GM12878 (cell line): Measurements from ENCODE around the gene GNAT1. TPM values are rescaled to one million over a fixed set of nuclear protein-coding genes. Genes with fewer than 3 reads are reported as not detected.

Source experiments
- ATAC-seq: fragments of 200-7000 bp; cut with Tn5 transposase; 3 replicates; pipeline ENCODE4 v1.9.1; 2020; ENCODE audit warnings: mild to moderate bottlenecking, moderate library complexity
- BruUV-seq: library from RNA; stranded (reverse); fragments of 400-500 nt; replicated peaks from 2 replicates; lab custom pipeline; 2021; lab: Mats Ljungman, UMichigan
- CTCF ChIA-PET: fragments of 300-600 bp; sonication (Branson Sonifier 250); formaldehyde crosslinking; extraction: SDS; loops from one replicate; lab custom pipeline; 2021; ENCODE audit warnings: inconsistent platforms; lab: Yijun Ruan, JAX
- POLR2A ChIA-PET: fragments of 350-600 bp; formaldehyde crosslinking; extraction: SDS; loops from one replicate; lab custom pipeline; 2021; ENCODE audit warnings: inconsistent platforms; lab: Charles Lee
- RAD21 ChIA-PET: fragments of 300-600 bp; sonication (Branson Sonifier 250); formaldehyde crosslinking; loops from one replicate; lab custom pipeline; 2023; ENCODE audit warnings: antibody characterized with exemption; ENCODE audit not compliant: unreplicated experiment; lab: Charles Lee
- SMC1A ChIA-PET: fragments of 300-600 bp; sonication (Branson Sonifier 250); formaldehyde crosslinking; loops from one replicate; lab custom pipeline; 2023; ENCODE audit not compliant: unreplicated experiment, uncharacterized antibody; lab: Charles Lee
- DNase-seq: peaks from one replicate; pipeline ENCODE4 v3.0.0-alpha.2; 2011; ENCODE audit warnings: low read depth, low spot score
- FAIRE-seq: peaks from 3 replicates; lab custom pipeline; 2011; peaks lifted over from hg19 to GRCh38; lab: Jason Lieb, UNC
- H2AFZ ChIP-seq: 2 replicates; pipeline ENCODE4 v1.6.0; 2011; ENCODE audit warnings: low read depth, low read length, control low read depth; ENCODE audit not compliant: control insufficient read depth
- H3K27ac ChIP-seq: 2 replicates; pipeline ENCODE4 v1.5.1; 2011; ENCODE audit warnings: control low read depth; ENCODE audit not compliant: control insufficient read depth, insufficient read depth
- H3K27me3 ChIP-seq, 2 experiments: replicated peaks in 1 of 2; 2 replicates each; pipeline versions ENCODE4 v1.6.0 to v1.6.1; 2011; ENCODE audit warnings: low read length in 1 of 2; ENCODE audit not compliant: control insufficient read depth in 2 of 2, insufficient read depth in 2 of 2
- H3K36me3 ChIP-seq, 2 experiments: 2 replicates each; pipeline ENCODE4 v1.5.1; 2011; ENCODE audit warnings: low read length in 1 of 2; ENCODE audit not compliant: control insufficient read depth in 2 of 2, insufficient read depth in 2 of 2
- H3K4me1 ChIP-seq: 2 replicates; pipeline ENCODE4 v1.6.1; 2011; ENCODE audit warnings: mild to moderate bottlenecking, low read length, moderate library complexity, mixed read lengths; ENCODE audit not compliant: control insufficient read depth, insufficient read depth
- H3K4me2 ChIP-seq: 2 replicates; pipeline ENCODE4 v1.6.0; 2011; ENCODE audit warnings: control low read depth; ENCODE audit not compliant: control insufficient read depth, insufficient read depth
- H3K4me3 ChIP-seq: fragments of 200-600 bp; sonication (generic); 2 replicates; pipeline ENCODE4 v1.5.1; 2016
- H3K79me2 ChIP-seq: 2 replicates; pipeline ENCODE4 v1.6.0; 2011; ENCODE audit warnings: low read length; ENCODE audit not compliant: control insufficient read depth, insufficient read depth
- H3K9ac ChIP-seq: 2 replicates; pipeline ENCODE4 v1.8.0; 2011; ENCODE audit warnings: low read length, control low read depth, mixed read lengths; ENCODE audit not compliant: control insufficient read depth, insufficient read depth
- H3K9me3 ChIP-seq: replicated peaks from 3 replicates; pipeline ENCODE4 v1.5.1; 2011; ENCODE audit warnings: mild to moderate bottlenecking, low read length; ENCODE audit not compliant: control insufficient read depth, insufficient read depth
- H4K20me1 ChIP-seq: 2 replicates; pipeline ENCODE4 v1.6.0; 2011; ENCODE audit not compliant: control insufficient read depth, insufficient read depth
- CHD2 ChIP-seq: IDR thresholded peaks from 2 replicates; pipeline ENCODE4 v1.6.1; 2011; ENCODE audit warnings: low read depth, low read length, improper control_type of control experiment, borderline replicate concordance
- DPF2 ChIP-seq: fragments of 450-650 bp; IDR thresholded peaks from 2 replicates; pipeline ENCODE4 v1.6.1; 2017; ENCODE audit warnings: mild to moderate bottlenecking
- EGR1 ChIP-seq, 2 experiments: IDR thresholded peaks; 1 replicate in 1 of 2; 2 replicates in 1 of 2; pipeline ENCODE4 v1.6.1; 2011 to 2012; ENCODE audit warnings: low read depth in 2 of 2, low read length in 2 of 2, borderline replicate concordance in 1 of 2, mild to moderate bottlenecking in 1 of 2, moderate library complexity in 1 of 2
- GABPA ChIP-seq: IDR thresholded peaks from 2 replicates; pipeline ENCODE4 v1.6.1; 2014; ENCODE audit warnings: antibody characterized with exemption, low read depth, mild to moderate bottlenecking, inconsistent platforms
- GATAD2B ChIP-seq: fragments of 450-650 bp; conservative IDR thresholded peaks from 2 replicates; pipeline ENCODE4 v1.6.1; 2017; ENCODE audit warnings: low read depth, mild to moderate bottlenecking, moderate library complexity
- HDAC2 ChIP-seq: fragments of 200-600 bp; sonication (generic); IDR thresholded peaks from 2 replicates; pipeline ENCODE4 v1.6.1; 2017
- HDAC6 ChIP-seq: fragments of 200-600 bp; sonication (generic); IDR thresholded peaks from one replicate; pipeline ENCODE4 v1.8.0; 2017; ENCODE audit warnings: antibody characterized with exemption; ENCODE audit not compliant: unreplicated experiment
- KLF5 ChIP-seq: fragments of 450-650 bp; IDR thresholded peaks from 2 replicates; pipeline ENCODE4 v1.6.1; 2014; ENCODE audit warnings: mild to moderate bottlenecking; ENCODE audit not compliant: partially characterized antibody
- LARP7 ChIP-seq: fragments of 450-650 bp; IDR thresholded peaks from 2 replicates; pipeline ENCODE4 v1.6.1; 2017; ENCODE audit warnings: mild to moderate bottlenecking
- NR2C1 ChIP-seq: fragments of 450-650 bp; IDR thresholded peaks from 2 replicates; pipeline ENCODE4 v1.6.1; 2017; ENCODE audit warnings: antibody characterized with exemption, mild to moderate bottlenecking, moderate library complexity
- RB1 ChIP-seq: fragments of 450-650 bp; formaldehyde crosslinking; IDR thresholded peaks from 2 replicates; pipeline ENCODE4 v1.6.1; 2017; ENCODE audit warnings: mild to moderate bottlenecking, borderline replicate concordance
- SMARCA5 ChIP-seq: fragments of 450-650 bp; IDR thresholded peaks from 2 replicates; pipeline ENCODE4 v1.6.1; 2017; ENCODE audit warnings: mild to moderate bottlenecking
- SP1 ChIP-seq: IDR thresholded peaks from one replicate; pipeline ENCODE4 v1.6.1; 2011; ENCODE audit warnings: low read depth, low read length
- SUPT20H ChIP-seq: IDR thresholded peaks from 2 replicates; pipeline ENCODE4 v1.6.1; 2011; ENCODE audit warnings: low read depth, mild to moderate bottlenecking, low read length, moderate library complexity, borderline replicate concordance; ENCODE audit not compliant: control insufficient read depth
- YY1 ChIP-seq: IDR thresholded peaks from 2 replicates; pipeline ENCODE4 v1.6.1; 2011; ENCODE audit warnings: low read depth, mild to moderate bottlenecking, low read length
- ZBTB33 ChIP-seq: fragments of 450-650 bp; IDR thresholded peaks from 2 replicates; pipeline ENCODE4 v1.6.1; 2017; ENCODE audit warnings: mild to moderate bottlenecking
- ZNF217 ChIP-seq: fragments of 450-650 bp; IDR thresholded peaks from 2 replicates; pipeline ENCODE4 v1.6.1; 2017; ENCODE audit warnings: antibody characterized with exemption, mild to moderate bottlenecking
- WGBS: methylation state at CpG from one replicate; pipeline ENCODE4 v1.1.6; 2016; ENCODE audit warnings: low lambda C conversion rate; ENCODE audit not compliant: insufficient replicate concordance, insufficient coverage; ENCODE audit errors: missing lambda C conversion rate; 5-methylcytosine and 5-hydroxymethylcytosine counted together
- in situ Hi-C: fragments of 300-500 bp; cut with MboI; formaldehyde crosslinking; loops from 9 replicates; pipeline ENCODE4 v1.14.3; 2018; ENCODE audit warnings: mixed read lengths
- intact Hi-C: fragments of 100-400 bp; cut with micrococcal nuclease; formaldehyde crosslinking; loops from one replicate; pipeline ENCODE4 v1.14.2; 2022; ENCODE audit not compliant: unreplicated experiment
- polyA plus RNA-seq, 11 experiments: library from polyadenylated mRNA; depleted of rRNA in 4 of 11; unstranded in 6 of 11; stranded (reverse) in 5 of 11; fragments of >200 nt; fragmentation: Nextera tagmentation in 4 of 11; fragmentation: Illumina TruSeq in 1 of 11; extraction: Ambion mirVana in 4 of 11; extraction: Trizol in 1 of 11; gene quantifications; 1 replicate in 1 of 11; 2 replicates in 10 of 11; pipeline versions ENCODE4 v1.2.1 to v1.2.3, GENCODE V29; 2011 to 2016; ENCODE audit warnings: inconsistent platforms in 2 of 11, missing spikeins in 2 of 11, low read depth in 1 of 11
- total RNA-seq, 4 experiments: library from RNA; depleted of rRNA in 3 of 4; stranded (reverse); fragments of >200 nt in 3 of 4; fragmentation: Illumina TruSeq in 1 of 4; extraction: Trizol in 1 of 4; gene quantifications; 2 replicates each; pipeline versions ENCODE4 v1.2.1 to v1.2.3, GENCODE V29; 2013 to 2021
- TF ChIP-seq, protein P1 (sequence below): IDR thresholded peaks from 2 replicates; pipeline ENCODE4 v1.6.1; 2012; ENCODE audit warnings: mild to moderate bottlenecking, low read depth, low read length

GNAT1 gene
- total and polyA plus RNA-seq, 10 of the 15 experiments (the other 5 are each of a cell fraction or from before 2014, with no cell fraction given) = not detected

- 0 out of 2 replicates have a peak, but pooled peaks cover 5% of the 10 kb centered on the region for H4K20me1 ChIP-seq
- peak within 1 kb of the TSS; percentile 73 for H2AFZ ChIP-seq
- H3K27me3 ChIP-seq = no peaks in the 10 kb centered on the region
- H3K9me3 ChIP-seq = no peaks in the 10 kb centered on the region
- peak; percentile 91 for DNase-seq
- peak; percentile 100 for FAIRE-seq
- BruUV-seq = no TSS peak
- peaks cover 14% of the 10 kb centered on the region for H3K4me1 ChIP-seq
- H3K36me3 ChIP-seq = no peaks in the 10 kb centered on the region; a peak in 2 of 4 replicates
- peak within 1 kb of the TSS; percentile 90 for H3K9ac ChIP-seq
- peak within 1 kb of the TSS; percentile 91 for H3K27ac ChIP-seq
- in situ Hi-C loops = no loop called here
- peak within 1 kb of the TSS; percentile 100 for H3K4me3 ChIP-seq
- SMC1A ChIA-PET = interaction anchor here (0.7 to 1.5 kb wide), 4 partner anchors 10 to 100 kb away, joined by 3 to 8 read pairs (median 6); no protein-coding TSS in a partner anchor
- CTCF ChIA-PET = interaction anchor here (0.6 to 3.9 kb wide), 11 partner anchors 8 to 1447 kb away, joined by 3 to 29 read pairs (median 4); partner anchors contain the start of genes HYAL3 and NAA80
- peak; percentile 93 for ATAC-seq
- RAD21 ChIA-PET = interaction anchor here (0.7 to 2.4 kb wide), 7 partner anchors 8 to 102 kb away, joined by 3 to 19 read pairs (median 5); no protein-coding TSS in a partner anchor
- H3K4me2 ChIP-seq = peak within 1 kb of the TSS; percentile 83
- peaks cover 47% of the 10 kb centered on the region for H3K79me2 ChIP-seq
- WGBS = 1% methylated on average over 41 of the region's 75 CpGs
- intact Hi-C loops = loop anchor here (1.0 to 5.0 kb wide), 2 partner anchors 56 to 101 kb away; partner anchors contain the start of gene IFRD2
- POLR2A ChIA-PET = interaction anchor here (0.6 to 4.0 kb wide), 14 partner anchors 7 to 791 kb away, joined by 3 to 38 read pairs (median 4); partner anchors contain the start of genes HYAL3, IFRD2 and NAA80
- TF ChIP-seq HDAC6 = peak; percentile 42
- peak; percentile 88 for TF ChIP-seq SP1
- TF ChIP-seq GATAD2B = peak; percentile 35; the same call in 1 of the 2 replicates
- TF ChIP-seq DPF2 = peak; percentile 60
- peak; percentile 26; the same call in 1 of the 2 replicates for TF ChIP-seq ZNF217
- peak; percentile 36; the same call in 1 of the 2 replicates for TF ChIP-seq CHD2
- TF ChIP-seq SMARCA5 = peak; percentile 87
- TF ChIP-seq YY1 = peak; percentile 39; the same call in 1 of the 2 replicates
- TF ChIP-seq EGR1 (IDR thresholded peaks at IDR 0.05; ENCODE audit: borderline replicate concordance in 1 of 2, low read depth in 2 of 2, low read length in 2 of 2) = 0 out of 3 replicates have a peak, but pooled peaks of 1 of the 2 experiments have one; percentile 18
- TF ChIP-seq RB1 = peak; percentile 76; the same call in 1 of the 2 replicates
- peak; percentile 95 for TF ChIP-seq LARP7
- no peak for TF ChIP-seq SUPT20H
- 0 out of 2 replicates have a peak, but pooled peaks have one; percentile 21 for TF ChIP-seq GABPA
- peak; percentile 55 for TF ChIP-seq KLF5
- peak; percentile 32; the same call in 1 of the 2 replicates for TF ChIP-seq NR2C1
- TF ChIP-seq HDAC2 = no peak
- TF ChIP-seq, protein P1, sequence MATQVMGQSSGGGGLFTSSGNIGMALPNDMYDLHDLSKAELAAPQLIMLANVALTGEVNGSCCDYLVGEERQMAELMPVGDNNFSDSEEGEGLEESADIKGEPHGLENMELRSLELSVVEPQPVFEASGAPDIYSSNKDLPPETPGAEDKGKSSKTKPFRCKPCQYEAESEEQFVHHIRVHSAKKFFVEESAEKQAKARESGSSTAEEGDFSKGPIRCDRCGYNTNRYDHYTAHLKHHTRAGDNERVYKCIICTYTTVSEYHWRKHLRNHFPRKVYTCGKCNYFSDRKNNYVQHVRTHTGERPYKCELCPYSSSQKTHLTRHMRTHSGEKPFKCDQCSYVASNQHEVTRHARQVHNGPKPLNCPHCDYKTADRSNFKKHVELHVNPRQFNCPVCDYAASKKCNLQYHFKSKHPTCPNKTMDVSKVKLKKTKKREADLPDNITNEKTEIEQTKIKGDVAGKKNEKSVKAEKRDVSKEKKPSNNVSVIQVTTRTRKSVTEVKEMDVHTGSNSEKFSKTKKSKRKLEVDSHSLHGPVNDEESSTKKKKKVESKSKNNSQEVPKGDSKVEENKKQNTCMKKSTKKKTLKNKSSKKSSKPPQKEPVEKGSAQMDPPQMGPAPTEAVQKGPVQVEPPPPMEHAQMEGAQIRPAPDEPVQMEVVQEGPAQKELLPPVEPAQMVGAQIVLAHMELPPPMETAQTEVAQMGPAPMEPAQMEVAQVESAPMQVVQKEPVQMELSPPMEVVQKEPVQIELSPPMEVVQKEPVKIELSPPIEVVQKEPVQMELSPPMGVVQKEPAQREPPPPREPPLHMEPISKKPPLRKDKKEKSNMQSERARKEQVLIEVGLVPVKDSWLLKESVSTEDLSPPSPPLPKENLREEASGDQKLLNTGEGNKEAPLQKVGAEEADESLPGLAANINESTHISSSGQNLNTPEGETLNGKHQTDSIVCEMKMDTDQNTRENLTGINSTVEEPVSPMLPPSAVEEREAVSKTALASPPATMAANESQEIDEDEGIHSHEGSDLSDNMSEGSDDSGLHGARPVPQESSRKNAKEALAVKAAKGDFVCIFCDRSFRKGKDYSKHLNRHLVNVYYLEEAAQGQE = 0 out of 2 replicates have a peak, but pooled peaks have one; percentile 29
- no peak for TF ChIP-seq ZBTB33
Measured at GRCh38 chr3:50235716-50236483, 44.5 kb downstream of the GNAT1 start, which contains the start of gene GNAI2. GNAI2 (plus strand) TSS chr3:50236204; CDS start chr3:50236336, 132 bp downstream.
